HL-60/S4 (cell line): ENCODE data around the gene QSOX2.

Experiments used
- in situ Hi-C: fragments of 300-500 bp; cut with MboI; formaldehyde crosslinking; loops from 2 replicates; pipeline ENCODE4 v1.14.3; 2022; ENCODE audit warnings: low sequenced_read_pairs

Gene QSOX2

DNA sequence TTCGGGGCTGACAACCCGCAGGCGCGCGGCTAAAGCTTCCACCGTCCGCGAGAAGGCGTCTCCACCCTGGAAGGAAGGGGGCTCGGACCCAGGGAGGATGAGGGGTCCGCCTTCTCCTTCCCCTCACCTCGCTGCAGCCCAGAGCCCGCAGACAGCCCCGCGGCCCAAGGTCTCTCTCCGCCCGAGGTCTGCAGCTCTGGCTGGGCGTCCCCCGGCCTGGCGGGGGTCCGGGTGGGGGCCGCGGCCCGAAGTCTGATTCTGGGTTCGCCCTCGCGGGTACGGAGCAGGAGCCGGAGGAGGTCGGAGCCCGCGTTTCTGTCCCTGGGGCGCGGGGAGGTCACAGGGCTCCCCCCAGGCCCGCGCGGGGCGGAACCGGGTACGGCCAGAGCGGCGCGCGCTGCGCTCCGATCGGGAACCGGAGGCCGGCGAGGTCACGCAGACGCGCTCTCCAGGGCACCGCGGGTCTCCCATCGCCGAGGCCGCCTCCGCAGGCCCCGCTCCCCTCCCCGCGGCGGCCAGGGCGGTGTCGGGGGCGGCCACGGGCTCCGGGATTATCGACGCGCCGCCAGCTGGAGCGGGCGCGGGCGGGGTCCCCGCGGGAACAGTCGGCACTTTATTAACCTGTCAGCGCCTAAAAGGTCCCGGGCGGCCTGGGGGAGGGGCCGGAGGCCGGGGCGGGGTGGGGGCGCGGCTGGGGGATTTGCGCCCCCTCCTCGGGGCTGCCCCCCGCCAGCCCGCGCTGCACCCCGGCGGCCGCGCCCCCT is 52.3 kb downstream of the QSOX2 start:
- in situ Hi-C loops = no loop called here

DNA sequence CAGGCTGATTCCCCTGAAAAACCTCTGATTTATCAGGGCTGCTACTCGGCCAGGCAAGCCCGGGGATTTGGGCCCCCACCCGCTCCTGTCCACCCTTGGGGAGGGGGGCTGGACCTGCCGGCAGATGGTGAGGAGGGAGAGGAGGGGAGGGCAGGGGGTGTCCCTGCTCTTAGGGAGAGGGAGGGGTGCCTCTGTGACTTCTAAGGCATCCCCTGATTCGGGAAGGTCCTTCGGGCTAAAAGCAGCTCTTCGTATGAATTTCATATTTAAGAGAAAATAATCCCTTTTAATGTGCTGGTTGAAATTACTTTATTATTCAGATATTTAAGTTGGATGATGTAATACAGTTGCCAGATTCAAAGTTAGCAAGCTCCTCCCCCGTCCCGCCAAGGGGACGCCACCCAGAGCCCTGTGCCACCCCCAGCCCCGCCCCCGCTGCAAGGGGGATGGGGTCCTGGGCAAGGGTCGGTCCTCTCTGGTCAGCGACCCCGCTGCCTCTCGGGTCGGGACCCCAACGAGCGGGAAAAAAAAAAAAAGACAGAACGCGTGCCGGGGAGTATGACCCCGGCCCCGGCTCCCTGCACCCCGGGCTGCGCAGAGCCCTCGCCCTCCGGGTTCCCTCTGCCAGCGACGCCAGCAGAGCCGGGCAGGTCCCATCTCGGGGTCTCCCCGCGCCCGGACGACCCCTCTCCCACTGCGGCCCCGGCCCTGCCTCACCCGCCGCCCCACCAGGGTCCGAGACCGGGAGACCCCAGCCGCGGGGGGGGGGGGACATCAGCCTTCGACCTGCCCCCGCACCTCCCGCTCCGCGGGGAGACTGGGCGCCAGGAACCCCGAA is 53.1 kb downstream of the QSOX2 start:
- in situ Hi-C loops = no loop called here

DNA sequence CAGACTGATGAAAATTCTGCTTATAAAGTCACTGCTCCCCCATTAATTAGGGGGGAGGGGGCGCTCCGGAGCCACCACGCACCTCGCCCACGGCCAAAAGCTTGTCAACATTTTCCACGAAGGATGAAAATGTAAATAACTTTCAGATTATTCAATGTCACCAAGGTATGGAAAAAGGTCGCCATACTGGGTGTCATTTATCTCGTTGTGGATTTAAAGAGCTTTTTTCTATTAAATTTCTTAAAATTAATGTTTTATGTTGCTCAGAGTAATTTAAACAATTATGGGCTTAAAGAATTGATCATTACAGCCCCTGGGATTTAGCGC is 53.7 kb downstream of the QSOX2 start:
- in situ Hi-C loops = no loop called here

DNA sequence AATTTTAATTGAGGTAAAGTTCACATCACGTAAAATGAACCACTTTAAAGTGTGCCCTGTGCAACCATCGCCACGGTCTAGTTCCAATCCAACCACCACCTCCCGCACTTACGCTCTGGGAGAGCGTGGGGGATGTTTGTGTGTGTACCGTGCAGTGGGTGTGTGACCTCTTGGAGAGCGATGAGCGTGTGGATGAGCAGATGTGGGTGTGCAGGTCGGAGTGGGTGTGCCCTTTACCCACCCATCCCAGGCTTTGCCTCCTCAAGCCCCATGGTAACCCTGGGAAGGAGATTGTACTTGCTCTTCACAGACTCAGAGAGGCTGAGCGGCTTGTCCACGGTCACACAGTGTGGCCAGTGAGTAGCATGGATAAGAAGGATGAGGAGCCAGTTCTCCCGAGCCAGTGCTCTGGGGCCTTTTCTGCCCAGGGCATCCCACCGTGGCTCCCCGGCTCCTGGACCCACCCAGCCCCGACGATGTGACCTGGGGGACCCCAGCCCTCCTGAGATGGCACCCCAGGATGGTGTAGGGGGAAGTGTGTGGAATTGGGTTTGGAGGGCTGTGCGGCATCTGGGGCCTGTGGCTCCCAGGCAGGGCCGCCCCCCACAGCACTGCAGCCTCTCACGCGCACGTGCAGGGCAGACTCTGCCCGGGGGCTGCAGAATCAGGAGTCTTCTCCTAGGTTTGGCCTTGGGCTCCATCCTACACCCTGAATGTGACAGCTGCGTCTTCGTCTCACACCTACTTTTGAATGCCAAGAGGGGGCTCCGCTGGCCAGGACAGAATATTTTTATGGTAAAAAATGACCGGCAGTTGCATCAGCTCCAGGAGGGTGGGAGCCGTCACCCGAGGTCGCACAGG is 54.3 kb downstream of the QSOX2 start:
- in situ Hi-C loops = no loop called here

DNA sequence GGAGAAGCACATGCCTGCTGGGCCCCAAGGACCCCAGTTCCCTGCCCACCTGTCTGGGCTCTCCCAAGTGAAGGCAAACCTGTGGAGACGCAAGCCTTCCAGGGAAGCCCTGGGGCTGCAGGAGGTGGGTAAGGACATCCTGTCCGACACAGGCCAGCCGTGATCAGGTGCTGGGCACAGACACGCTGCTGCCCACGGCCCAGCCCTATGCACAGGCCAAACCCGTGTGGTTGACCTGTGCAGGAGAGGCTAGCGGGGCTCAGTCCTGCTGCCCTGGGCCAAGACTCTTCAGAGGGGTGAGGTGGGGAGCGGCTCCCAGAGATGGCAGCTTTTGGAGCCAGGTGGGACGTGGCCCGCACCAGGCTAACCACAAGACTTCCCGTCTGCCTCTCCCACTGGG is 55.0 kb downstream of the QSOX2 start:
- in situ Hi-C loops = no loop called here

DNA sequence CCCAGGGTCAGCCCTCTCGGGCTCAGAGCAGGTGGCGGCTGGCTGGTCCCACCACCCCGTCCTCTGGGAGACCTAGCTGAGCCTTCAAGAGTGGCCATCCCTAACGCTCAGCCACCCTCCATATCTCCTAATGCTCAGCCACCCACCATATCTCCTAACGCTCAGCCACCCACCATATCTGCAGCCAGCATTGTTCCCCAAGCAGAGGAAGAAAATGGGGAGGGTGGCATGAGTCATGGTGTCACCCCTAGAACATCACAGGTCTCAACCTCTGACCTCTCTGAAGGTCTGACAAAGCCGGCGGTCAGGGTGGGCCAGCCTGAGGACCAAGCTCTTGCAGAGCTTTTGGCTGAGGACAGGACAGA is 55.4 kb downstream of the QSOX2 start:
- in situ Hi-C loops = no loop called here

DNA sequence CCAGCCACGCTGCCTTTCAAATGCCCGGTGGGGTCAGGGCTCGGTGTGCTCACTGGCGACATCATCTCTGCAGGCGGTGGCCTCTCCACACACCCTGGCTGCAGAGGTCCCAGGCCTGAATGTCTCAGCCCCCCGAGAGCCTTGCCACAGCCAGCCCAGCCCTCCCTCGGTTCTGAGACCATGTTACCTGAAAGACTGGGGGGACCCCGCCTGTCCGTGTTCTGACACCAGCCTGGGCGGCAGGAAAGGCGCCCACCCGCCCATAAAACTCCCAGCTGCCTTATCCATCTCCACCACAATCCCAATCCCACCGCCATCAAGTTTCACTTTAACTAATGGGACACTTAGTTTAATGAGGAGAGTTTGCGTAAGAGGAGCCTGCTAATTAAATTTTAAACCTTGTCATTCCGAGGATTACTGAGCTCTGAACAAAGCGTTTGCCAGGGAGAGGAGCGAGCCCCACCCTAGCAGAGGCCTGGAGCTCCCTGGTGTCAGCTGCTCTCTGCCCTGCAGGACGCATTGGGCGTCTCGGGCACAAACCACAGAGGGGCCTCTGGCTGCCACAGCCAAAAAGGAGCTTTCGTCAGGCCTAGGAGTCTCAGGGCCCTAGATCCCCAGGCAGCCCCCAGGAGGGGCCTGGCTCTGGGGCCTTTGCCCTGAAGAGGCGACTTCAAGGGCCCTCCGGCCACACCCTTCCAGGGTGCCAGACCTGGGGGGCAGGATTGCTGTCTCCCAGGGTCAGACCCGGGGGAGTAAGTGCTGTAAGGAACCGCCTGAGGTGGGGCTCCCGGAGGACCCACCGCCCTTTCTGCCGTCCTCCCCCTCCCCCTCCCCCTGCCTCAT is 56.0 kb downstream of the QSOX2 start:
- in situ Hi-C loops = no loop called here

DNA sequence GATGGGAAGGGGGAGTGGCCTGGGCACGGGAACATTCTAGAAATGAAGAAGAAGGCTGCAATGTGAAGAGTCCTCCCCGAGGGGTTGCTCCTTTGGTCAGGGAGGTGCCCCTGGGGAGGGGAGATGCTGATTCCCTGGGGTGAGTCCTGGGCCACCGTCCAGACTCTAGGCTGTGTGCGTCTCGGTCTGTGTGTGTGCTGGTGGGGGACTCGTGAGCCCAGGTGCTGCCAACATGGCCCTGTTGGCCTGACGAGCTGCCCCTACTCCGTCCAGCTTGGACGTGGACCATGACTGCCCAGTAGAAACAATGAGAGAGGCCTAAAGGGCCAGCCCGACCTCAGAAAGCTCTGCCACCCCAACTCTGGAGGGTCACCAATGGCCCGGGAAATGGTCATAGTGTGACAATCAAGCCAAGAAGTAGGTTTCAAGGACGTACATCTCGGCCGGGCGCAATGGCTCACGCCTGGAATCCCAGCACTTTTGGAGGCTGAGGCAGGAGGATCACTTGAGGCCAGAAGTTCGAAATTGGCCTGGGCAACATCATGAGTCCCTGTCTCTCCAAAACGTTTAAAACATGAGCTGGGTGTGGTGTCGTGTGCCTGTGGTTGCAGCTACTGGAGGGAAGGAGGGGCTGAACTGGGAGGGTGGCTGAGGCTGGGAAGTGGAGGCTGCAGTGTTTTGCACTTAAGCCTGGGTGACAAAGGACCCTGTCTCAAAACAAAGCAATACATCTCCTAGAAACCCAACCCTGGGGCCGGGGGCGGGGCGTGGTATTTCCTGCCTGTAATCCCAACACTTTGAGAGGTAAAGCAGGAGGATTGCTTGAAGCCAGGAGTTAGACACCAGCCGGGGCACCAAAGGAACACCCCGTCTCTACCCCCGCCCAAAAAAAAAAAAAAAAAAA is 57.7 kb downstream of the QSOX2 start:
- in situ Hi-C loops = no loop called here

DNA sequence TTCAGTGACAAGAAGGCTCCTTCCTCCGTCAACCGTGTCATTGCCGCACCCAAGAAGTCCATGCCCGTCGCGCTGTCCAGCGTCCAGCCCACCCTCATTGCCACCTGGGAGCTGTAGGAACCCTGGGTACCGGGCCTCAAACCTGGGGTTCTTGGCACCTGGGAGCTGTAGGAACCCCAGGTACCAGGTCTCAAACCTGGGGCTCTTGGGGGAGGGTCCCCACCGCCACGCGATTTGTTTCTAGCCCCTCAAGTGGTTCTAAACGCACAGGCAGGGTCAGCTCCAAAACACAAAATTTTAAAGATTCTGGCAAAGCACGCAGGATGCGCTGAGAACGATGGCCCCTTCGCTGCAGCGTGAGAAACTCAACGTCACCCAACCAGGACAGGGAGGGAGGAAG is 58.4 kb downstream of the QSOX2 start:
- in situ Hi-C loops = no loop called here

DNA sequence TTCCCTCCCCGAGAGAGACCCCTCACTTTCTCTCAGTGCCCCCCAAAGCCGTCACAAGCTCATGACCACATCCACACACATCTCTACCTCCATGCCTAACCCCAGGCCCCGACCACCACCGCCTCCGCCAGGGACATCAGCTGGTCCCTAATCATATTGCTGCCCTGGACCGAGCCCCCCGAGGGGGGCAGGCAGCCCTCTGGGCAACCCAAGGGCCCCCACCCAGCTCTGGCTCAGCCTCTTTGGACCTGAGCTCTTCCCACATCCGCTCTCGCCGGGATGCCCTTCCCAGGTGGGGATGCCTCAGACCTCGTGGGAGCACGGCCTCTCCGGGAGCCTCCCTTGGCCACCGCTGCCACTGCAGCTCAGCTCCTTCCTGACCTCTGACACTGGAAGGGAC is 59.2 kb downstream of the QSOX2 start:
- in situ Hi-C loops = no loop called here

DNA sequence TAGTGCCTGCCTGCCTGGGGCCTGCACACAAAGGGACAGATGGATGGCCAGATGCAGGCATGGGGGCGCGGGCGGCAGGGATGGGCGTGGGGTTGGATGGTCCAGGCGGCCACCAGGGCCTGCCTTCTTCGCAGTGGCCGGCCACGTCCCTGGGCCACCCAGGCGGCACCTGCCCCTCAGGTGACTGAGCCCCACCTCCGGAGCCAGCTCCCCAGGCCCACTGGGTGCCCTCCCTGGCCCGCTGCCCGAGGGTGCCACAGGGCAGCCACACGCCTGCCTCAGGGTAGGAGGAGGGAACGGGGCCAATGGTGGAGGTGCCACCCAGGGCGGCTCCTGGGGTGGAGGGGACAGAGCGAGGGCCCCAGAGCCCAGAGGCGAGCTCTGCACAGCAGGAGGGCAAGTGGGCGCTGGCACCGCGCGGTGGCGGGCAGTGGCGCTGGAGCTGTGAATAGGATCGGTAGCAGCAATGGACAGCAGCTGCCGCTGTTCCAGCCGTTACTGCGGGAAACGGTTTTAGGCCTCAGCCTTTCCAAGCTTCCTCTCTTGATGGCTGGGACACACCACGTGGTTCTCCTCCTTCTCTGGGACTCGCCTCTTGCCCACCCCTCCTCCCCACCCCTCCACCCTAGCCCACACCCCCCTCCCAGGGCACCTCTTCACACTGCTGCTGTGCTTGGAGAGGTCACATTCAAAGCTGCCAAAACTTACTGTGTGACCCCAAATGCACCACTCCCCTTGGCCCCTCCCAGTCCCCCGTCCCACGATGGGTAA is 59.8 kb downstream of the QSOX2 start:
- in situ Hi-C loops = no loop called here

DNA sequence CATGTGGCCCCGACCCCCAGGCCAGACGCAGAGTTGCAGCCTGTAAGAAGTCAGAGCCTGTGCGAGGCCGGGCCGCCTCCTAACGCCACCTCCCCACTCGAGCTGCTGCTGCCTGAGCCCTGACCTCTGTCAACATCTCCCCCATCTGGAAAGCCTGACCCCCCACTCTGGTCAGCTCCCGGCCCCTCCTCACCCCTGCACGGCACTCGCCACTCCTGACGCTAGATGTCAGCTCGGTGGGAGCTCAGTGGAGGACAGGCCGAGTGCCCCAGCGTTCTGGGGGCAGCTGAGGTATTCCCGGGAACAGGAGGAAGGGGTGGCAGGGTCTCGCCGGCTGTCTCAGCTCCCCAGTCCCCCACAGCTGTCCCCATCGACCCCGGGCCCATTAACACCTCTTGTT is 60.5 kb downstream of the QSOX2 start:
- in situ Hi-C loops = no loop called here

DNA sequence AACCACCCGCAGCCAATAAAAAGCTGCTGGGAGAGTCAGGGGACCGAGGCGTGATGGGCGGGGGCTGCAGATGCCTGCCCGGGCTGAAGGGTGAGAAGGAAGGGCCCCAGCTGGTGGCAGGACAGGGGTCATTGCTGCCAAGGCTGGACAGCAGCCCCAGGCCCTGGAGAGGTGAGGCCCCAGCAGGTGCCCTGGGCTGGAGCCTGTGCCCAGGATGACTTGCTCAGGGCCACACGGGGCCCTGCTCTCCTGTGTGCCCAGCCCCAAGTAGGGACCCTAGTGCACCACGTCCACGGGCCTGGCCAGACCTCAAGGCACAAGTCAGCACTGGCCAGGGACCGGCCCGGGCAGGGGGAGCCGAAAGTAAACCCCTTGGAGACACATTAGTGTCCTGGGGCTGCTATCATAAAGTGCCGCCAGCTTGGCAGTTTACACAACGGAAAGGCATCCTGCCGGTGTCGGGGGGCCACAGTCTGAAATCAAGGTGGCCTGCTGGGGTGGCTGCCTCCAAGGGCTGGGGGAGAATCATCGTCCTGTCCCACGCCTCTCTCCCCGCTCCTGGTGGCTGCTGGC is 62.7 kb downstream of the QSOX2 start:
- in situ Hi-C loops = no loop called here

DNA sequence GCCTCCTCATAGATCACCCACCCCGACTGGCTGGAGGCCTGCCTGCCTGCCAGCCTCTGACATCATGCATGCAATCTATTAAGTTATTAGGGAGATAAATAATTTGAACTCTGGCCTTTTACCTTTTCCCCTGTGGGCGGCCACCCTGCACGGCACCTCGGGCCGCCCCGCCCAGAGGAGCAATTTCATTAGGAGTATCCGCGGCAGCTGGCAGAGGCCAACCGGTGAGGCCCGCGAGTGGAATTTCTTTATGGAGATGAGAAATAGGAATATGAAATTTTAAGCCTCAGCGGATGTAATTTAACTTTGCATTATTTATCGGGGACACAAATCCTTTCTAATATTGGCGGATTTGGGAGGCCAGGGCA is 63.2 kb downstream of the QSOX2 start:
- in situ Hi-C loops = no loop called here

DNA sequence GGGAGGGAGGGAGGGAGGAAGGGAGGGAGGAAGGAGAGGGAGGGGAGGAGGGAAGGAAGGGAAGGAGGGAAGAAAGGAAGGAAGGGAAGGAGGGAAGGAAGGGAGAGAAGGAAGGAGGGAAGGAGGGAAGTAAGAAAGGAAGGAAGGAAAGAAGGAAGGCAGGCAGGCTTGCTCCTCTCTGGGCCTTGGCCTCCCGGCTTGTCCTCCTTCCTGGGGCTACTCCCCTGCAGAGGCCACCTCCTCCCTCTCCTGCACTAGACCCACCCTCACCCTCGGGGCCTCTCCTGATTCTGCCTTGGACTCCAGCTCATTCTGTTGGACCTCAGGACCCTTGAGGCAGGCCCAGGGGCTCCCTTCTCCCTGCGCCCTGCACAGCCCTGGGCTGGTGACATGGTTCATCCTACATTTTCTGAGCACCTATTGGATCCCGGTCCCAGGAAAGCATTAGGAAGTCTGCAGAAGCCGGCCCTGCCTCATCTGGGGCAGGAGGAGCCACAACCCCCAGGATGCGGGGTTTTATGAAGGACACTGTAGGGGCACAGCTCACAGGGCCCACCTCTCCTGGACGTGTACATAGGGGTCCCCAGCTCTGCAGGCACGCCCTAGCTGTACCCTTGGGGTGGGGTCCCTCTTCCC is 63.7 kb downstream of the QSOX2 start:
- in situ Hi-C loops = no loop called here

DNA sequence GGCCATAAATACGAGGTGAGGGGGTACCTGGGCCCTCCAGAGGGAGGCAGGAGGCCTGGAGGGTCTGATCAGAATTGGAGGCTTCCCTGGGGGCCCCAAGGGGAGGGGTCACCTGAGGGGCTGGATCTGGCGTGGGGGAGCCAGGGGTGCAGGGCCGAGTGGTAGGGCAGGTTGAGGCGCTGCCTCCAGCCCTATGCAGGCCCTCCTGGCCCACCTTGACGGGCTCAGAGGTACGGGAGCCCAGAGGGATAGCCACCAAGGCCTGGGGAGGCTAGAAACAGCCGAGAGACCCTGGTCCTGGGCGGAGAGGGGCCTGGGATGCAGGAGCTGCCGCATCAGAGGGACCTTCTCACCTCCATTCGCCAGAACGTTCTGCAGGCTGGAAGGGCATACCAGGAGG is 65.0 kb downstream of the QSOX2 start:
- in situ Hi-C loops = no loop called here

DNA sequence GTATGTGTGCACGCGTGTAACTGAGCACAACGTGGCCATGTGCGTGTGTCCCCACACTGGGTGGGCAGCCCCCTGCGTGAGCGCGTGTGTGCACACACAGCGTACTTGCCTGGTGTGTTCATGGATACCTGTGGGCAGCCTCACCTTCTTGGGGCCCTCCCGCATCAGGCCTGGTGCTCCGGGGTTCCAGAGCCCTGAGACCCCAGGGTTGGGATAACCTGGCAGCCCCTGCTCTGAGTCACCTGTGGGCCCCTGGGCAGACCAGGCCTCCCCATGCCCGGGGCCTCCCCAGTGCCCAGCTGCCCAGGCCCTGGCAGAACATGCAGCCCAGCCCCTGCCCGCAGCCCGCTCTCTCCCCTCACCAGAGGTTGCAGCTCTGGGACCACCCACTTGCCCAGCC is 65.9 kb downstream of the QSOX2 start:
- in situ Hi-C loops = no loop called here

DNA sequence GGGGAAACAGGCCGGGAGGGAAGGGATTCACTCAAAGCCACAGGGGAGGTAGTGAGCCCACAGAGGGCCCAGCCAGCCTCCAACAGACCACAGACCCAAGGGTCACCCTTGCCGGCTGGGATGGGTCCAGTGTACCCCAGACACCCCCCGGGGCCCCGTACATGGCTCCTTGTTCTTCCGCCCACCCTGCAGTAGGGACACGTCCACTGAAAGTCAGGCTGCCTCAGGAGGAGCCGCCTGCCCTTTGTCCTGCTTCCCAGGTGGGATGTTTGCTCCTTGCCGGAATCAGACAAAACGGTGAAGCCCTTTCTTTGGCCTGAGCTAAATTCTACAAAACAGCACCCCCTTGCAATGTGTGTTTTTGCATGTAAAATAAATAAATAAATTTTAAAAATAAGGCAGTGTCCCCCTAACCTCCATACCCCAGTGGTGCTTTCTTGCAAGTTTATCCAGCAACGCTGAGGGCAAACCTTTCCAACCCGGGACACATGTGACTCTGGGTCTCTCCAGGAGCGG is 66.5 kb downstream of the QSOX2 start:
- in situ Hi-C loops = no loop called here
